HepG2 (cell line): ENCODE data around the gene ISCA1. TPM values are rescaled to one million over a fixed set of nuclear protein-coding genes. Genes with fewer than 3 reads are reported as not detected.

ENCODE experiments used
- ATF1 ChIP-seq: IDR thresholded peaks from 2 replicates; pipeline ENCODE4 v1.6.1; 2016; ENCODE audit warnings: mild to moderate bottlenecking, control low read depth
- BRF2 ChIP-seq: sonication (generic); formaldehyde crosslinking; IDR thresholded peaks from 2 replicates; pipeline ENCODE4 v1.8.1; 2022; ENCODE audit warnings: mild to moderate bottlenecking, missing genetic modification reagents
- CCDC6 ChIP-seq: sonication (generic); formaldehyde crosslinking; IDR thresholded peaks from 2 replicates; pipeline ENCODE4 v1.8.1; 2022; ENCODE audit warnings: mild to moderate bottlenecking, missing genetic modification reagents, moderate library complexity
- FOXJ3 ChIP-seq: sonication (generic); formaldehyde crosslinking; IDR thresholded peaks from 2 replicates; pipeline ENCODE4 v1.4.0; 2020; ENCODE audit warnings: missing genetic modification reagents, mild to moderate bottlenecking, borderline replicate concordance
- PHB2 ChIP-seq: fragments of 450-650 bp; IDR thresholded peaks from 2 replicates; pipeline ENCODE4 v1.6.1; 2018; ENCODE audit not compliant: partially characterized antibody
- SAP130 ChIP-seq: IDR thresholded peaks from 2 replicates; pipeline ENCODE4 v1.6.1; 2016; ENCODE audit warnings: low read depth
- SMAD3 ChIP-seq: sonication (generic); formaldehyde crosslinking; IDR thresholded peaks from 2 replicates; pipeline ENCODE4 v1.4.0; 2020; ENCODE audit warnings: missing genetic modification reagents
- TBX3 ChIP-seq: fragments of 450-650 bp; IDR thresholded peaks from 2 replicates; pipeline ENCODE4 v1.6.1; 2017; ENCODE audit warnings: antibody characterized with exemption, mild to moderate bottlenecking, inconsistent platforms, borderline replicate concordance
- TCF12 ChIP-seq, 2 experiments: fragments of 450-650 bp in 1 of 2; sonication (generic) in 1 of 2; formaldehyde crosslinking in 1 of 2; IDR thresholded peaks; 2 replicates each; pipeline versions ENCODE4 v1.6.1 to v1.8.0; 2017 to 2022; ENCODE audit warnings: antibody characterized with exemption in 1 of 2, mild to moderate bottlenecking in 1 of 2, missing genetic modification reagents in 1 of 2, moderate library complexity in 1 of 2
- ZBTB46 ChIP-seq: sonication (generic); formaldehyde crosslinking; IDR thresholded peaks from 2 replicates; pipeline ENCODE4 v1.4.0; 2020; ENCODE audit warnings: mild to moderate bottlenecking, missing genetic modification reagents, borderline replicate concordance
- ZFP36L2 ChIP-seq: sonication (generic); formaldehyde crosslinking; IDR thresholded peaks from 2 replicates; pipeline ENCODE4 v1.4.0; 2020; ENCODE audit warnings: missing genetic modification reagents
- ZNF224 ChIP-seq: sonication (generic); formaldehyde crosslinking; IDR thresholded peaks from 2 replicates; pipeline ENCODE4 v1.5.0; 2020; ENCODE audit warnings: mild to moderate bottlenecking, missing genetic modification reagents
- ZNF790 ChIP-seq: sonication (generic); formaldehyde crosslinking; IDR thresholded peaks from 2 replicates; pipeline ENCODE4 v1.8.0; 2022; ENCODE audit warnings: missing genetic modification reagents, mild to moderate bottlenecking, borderline replicate concordance
- ZNF879 ChIP-seq: sonication (generic); formaldehyde crosslinking; IDR thresholded peaks from 2 replicates; pipeline ENCODE4 v1.8.1; 2023; ENCODE audit warnings: missing genetic modification reagents
- polyA plus RNA-seq, 8 experiments: library from polyadenylated mRNA; depleted of rRNA in 3 of 8; stranded (reverse) in 7 of 8; unstranded in 1 of 8; fragments of >200 nt; fragmentation: Illumina TruSeq in 4 of 8; extraction: Trizol in 4 of 8; gene quantifications; 2 replicates each; pipeline versions ENCODE4 v1.2.1 to v1.2.3, GENCODE V29; 2011 to 2016; ENCODE audit warnings: low read depth in 4 of 8, missing spikeins in 1 of 8, mixed read lengths in 1 of 8; ENCODE audit not compliant: insufficient read depth in 1 of 8
- total RNA-seq, 5 experiments: library from RNA; depleted of rRNA; stranded (reverse); fragments of >200 nt; fragmentation: Illumina TruSeq; extraction: Trizol; gene quantifications; 2 replicates each; pipeline ENCODE4 v1.2.3, GENCODE V29; 2016; ENCODE audit warnings: low read depth in 1 of 5
- TF ChIP-seq, protein P1 (sequence below): sonication (generic); formaldehyde crosslinking; IDR thresholded peaks from 2 replicates; pipeline ENCODE4 v1.5.0; 2020; ENCODE audit warnings: missing genetic modification reagents, mild to moderate bottlenecking, borderline replicate concordance
- TF ChIP-seq, protein P2 (sequence below): sonication (generic); formaldehyde crosslinking; IDR thresholded peaks from 2 replicates; pipeline ENCODE4 v1.4.0; 2020; ENCODE audit warnings: mild to moderate bottlenecking, missing genetic modification reagents, borderline replicate concordance
- TF ChIP-seq, protein P3 (sequence below): sonication (generic); formaldehyde crosslinking; IDR thresholded peaks from 2 replicates; pipeline ENCODE4 v1.8.1; 2023; ENCODE audit warnings: missing genetic modification reagents, inconsistent platforms, borderline replicate concordance

ISCA1 gene
- total and polyA plus RNA-seq, 2 of the 13 experiments (the other 11 are each of a cell fraction or from before 2014, with no cell fraction given), result 29.2 to 40.9 TPM

- TF ChIP-seq ZBTB46 (0 out of 2 replicates have a peak, but pooled peaks have one; percentile 42), BRF2 (CRISPR knock-in tag) (peak; percentile 66; the same call in 1 of the 2 replicates), CCDC6 (CRISPR knock-in tag) (peak; percentile 91), TCF12 (IDR thresholded peaks at IDR 0.05) (no peak), TCF12 (CRISPR knock-in tag; IDR thresholded peaks at IDR 0.05) (0 out of 2 replicates have a peak, but pooled peaks have one; percentile 49), ATF1 (no peak), PHB2 (no peak), ZNF879 (CRISPR knock-in tag) (peak; percentile 56; the same call in 1 of the 2 replicates), SAP130 (CRISPR knock-in tag) (peak; percentile 70), ZNF224 (peak; percentile 89; the same call in 1 of the 2 replicates), ZNF790 (no peak), SMAD3 (CRISPR knock-in tag) (peak; percentile 55; the same call in 1 of the 2 replicates), TBX3 (no peak), ZFP36L2 (CRISPR knock-in tag) (no peak), FOXJ3 (CRISPR knock-in tag) (0 out of 2 replicates have a peak, but pooled peaks have one; percentile 20)
- TF ChIP-seq, protein P1, sequence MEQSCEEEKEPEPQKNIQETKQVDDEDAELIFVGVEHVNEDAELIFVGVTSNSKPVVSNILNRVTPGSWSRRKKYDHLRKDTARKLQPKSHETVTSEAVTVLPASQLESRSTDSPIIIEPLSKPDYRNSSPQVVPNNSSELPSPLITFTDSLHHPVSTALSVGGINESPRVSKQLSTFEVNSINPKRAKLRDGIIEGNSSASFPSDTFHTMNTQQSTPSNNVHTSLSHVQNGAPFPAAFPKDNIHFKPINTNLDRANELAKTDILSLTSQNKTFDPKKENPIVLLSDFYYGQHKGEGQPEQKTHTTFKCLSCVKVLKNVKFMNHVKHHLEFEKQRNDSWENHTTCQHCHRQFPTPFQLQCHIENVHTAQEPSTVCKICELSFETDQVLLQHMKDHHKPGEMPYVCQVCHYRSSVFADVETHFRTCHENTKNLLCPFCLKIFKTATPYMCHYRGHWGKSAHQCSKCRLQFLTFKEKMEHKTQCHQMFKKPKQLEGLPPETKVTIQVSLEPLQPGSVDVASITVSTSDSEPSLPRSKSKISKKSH, result no peak
- TF ChIP-seq, protein P2, sequence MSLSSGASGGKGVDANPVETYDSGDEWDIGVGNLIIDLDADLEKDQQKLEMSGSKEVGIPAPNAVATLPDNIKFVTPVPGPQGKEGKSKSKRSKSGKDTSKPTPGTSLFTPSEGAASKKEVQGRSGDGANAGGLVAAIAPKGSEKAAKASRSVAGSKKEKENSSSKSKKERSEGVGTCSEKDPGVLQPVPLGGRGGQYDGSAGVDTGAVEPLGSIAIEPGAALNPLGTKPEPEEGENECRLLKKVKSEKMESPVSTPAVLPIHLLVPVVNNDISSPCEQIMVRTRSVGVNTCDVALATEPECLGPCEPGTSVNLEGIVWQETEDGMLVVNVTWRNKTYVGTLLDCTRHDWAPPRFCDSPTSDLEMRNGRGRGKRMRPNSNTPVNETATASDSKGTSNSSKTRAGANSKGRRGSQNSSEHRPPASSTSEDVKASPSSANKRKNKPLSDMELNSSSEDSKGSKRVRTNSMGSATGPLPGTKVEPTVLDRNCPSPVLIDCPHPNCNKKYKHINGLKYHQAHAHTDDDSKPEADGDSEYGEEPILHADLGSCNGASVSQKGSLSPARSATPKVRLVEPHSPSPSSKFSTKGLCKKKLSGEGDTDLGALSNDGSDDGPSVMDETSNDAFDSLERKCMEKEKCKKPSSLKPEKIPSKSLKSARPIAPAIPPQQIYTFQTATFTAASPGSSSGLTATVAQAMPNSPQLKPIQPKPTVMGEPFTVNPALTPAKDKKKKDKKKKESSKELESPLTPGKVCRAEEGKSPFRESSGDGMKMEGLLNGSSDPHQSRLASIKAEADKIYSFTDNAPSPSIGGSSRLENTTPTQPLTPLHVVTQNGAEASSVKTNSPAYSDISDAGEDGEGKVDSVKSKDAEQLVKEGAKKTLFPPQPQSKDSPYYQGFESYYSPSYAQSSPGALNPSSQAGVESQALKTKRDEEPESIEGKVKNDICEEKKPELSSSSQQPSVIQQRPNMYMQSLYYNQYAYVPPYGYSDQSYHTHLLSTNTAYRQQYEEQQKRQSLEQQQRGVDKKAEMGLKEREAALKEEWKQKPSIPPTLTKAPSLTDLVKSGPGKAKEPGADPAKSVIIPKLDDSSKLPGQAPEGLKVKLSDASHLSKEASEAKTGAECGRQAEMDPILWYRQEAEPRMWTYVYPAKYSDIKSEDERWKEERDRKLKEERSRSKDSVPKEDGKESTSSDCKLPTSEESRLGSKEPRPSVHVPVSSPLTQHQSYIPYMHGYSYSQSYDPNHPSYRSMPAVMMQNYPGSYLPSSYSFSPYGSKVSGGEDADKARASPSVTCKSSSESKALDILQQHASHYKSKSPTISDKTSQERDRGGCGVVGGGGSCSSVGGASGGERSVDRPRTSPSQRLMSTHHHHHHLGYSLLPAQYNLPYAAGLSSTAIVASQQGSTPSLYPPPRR (CRISPR knock-in tag), result peak; percentile 19; the same call in 1 of the 2 replicates
- TF ChIP-seq, protein P3, sequence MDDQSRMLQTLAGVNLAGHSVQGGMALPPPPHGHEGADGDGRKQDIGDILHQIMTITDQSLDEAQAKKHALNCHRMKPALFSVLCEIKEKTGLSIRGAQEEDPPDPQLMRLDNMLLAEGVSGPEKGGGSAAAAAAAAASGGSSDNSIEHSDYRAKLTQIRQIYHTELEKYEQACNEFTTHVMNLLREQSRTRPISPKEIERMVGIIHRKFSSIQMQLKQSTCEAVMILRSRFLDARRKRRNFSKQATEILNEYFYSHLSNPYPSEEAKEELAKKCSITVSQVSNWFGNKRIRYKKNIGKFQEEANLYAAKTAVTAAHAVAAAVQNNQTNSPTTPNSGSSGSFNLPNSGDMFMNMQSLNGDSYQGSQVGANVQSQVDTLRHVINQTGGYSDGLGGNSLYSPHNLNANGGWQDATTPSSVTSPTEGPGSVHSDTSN (CRISPR knock-in tag), result no peak
Measured at GRCh38 chr9:86282077-86282978, at the start of gene ISCA1 (continued).
